Raji (cell line): ENCODE measurements around the gene DCAF8.

Experiments
- POLR2A ChIP-seq: IDR thresholded peaks from 2 replicates; pipeline ENCODE4 v1.6.1; 2011; ENCODE audit warnings: low read depth, low read length, control low read depth; ENCODE audit not compliant: insufficient read depth

Gene DCAF8

GRCh38 chr1:160244209-160244608 is 18.1 kb downstream of the DCAF8 start:
- no peak for TF ChIP-seq POLR2A

GRCh38 chr1:160243767-160244166 is 18.6 kb downstream of the DCAF8 start:
- no peak for TF ChIP-seq POLR2A

DNA sequence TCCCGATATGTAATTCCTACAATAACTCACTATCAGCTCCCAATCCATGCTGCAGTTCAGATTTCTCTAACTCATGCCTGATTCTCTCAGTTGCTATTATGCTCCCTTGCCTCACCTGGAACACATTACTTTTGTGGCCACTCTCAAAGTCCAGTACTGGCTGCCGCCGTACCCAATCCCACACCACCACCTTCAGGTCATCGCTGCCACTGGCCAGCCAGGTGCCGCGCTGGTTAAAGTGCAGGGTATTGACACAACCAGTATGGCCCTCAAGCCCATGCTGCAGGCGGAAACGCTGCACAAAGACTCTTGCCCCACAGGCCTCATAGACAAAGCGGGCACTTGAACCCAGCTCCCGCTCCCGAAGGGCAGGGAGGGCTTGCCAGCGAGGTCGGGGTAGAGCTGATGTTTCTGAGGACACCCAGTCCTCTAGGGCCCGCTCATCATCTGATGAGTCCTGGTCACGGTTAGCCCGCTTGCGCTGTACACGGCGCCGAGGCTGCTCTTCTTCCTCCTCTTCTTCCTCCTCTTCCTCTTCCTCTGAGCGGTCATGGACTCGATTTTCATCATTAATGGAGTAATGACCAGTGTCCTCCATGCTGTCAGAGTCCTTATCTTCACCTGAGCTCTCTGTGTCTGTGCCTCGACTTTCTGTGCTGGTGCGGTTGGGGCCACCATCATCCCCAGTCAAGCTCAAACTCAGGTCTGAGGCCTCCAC is 22.6 kb downstream of the DCAF8 start:
- TF ChIP-seq POLR2A = no peak

DNA sequence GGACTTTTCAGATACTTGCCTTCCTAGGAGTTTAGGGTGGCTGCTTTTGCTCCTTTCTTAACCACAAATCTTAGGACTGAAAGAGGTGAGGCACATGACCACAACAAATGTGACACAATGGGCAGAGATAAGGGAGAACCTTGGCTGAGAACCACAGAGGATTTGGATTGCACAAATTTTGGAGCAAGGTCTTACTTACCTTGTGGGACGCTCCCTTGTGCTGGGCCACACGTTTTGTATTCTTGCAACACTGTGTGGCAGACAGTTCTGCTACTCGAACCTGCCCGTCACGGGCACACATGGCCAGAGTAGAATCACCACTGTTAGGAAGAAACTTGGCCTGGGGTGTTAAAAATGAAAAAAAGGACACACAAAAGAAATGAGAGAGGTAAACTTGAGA is 23.9 kb downstream of the DCAF8 start:
- no peak for TF ChIP-seq POLR2A

- TF ChIP-seq POLR2A = no peak
Measured at GRCh38 chr1:160237558-160237957, 24.8 kb downstream of the DCAF8 start.

DNA sequence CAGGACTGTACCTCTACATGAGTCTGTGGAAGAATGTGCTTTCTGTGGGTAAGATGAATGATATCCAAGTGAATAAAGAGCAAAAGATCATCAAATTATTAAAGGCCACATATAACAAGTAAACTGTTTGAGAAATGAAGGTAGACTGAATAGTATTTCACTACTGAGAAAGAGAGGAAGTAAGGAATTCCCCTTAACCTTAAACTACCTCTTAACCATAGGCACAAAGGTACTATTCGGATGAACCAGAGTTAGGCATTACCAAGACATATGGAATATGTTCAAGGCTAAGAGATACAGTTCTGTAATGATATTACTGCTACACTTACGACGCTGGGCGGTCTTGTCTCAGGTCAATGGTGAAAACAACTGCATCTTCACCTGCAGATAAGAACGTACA is 25.5 kb downstream of the DCAF8 start:
- TF ChIP-seq POLR2A = no peak

GRCh38 chr1:160232911-160233310 is 29.4 kb downstream of the DCAF8 start:
- no peak for TF ChIP-seq POLR2A

DNA sequence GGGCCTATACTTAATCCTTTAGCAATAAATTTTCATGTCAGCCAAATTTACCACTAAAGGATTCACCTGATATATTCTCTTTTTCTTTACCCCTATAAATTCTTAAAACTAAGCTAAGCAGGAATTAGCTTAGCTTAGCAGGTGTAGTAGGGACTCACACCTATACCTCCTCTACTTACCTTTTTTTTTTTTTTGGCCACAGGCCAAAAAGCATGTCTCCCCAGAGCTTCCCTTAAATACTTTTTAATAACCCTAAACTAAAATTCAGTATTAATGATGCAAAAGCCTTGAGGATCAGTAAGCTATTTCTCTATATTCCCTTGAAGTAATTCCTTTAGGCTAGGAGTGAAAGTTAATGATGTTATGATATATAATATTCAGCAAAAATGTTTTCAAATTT is 33.9 kb downstream of the DCAF8 start:
- no peak for TF ChIP-seq POLR2A

- TF ChIP-seq POLR2A = no peak
Measured at GRCh38 chr1:160227561-160227960, 34.8 kb downstream of the DCAF8 start.

DNA sequence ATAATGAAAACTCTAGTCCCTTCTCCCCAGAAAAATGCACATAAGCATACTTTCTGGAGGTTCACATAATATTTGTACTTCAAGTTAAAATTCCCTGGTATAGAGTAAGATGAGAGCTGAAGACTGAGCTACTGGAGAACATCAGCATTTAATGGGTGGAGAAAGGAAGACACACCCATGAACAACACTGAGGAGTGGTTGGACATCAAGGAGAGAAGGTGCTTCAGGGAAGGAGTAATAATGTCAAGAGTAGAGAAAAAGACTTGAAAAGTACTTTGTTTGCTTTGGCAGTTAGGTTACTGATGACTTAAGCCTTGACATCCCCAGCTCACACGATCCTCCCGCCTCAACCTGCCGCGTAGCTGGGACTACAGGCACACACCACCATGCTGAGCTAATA is 35.3 kb downstream of the DCAF8 start:
- TF ChIP-seq POLR2A = no peak

GRCh38 chr1:160226623-160227022 is 35.7 kb downstream of the DCAF8 start:
- no peak for TF ChIP-seq POLR2A

GRCh38 chr1:160225345-160225744 is 37.0 kb downstream of the DCAF8 start:
- TF ChIP-seq POLR2A = no peak

- no peak for TF ChIP-seq POLR2A
Measured at GRCh38 chr1:160224606-160225005, 37.7 kb downstream of the DCAF8 start.

GRCh38 chr1:160222546-160222945 is 39.8 kb downstream of the DCAF8 start:
- no peak for TF ChIP-seq POLR2A

DNA sequence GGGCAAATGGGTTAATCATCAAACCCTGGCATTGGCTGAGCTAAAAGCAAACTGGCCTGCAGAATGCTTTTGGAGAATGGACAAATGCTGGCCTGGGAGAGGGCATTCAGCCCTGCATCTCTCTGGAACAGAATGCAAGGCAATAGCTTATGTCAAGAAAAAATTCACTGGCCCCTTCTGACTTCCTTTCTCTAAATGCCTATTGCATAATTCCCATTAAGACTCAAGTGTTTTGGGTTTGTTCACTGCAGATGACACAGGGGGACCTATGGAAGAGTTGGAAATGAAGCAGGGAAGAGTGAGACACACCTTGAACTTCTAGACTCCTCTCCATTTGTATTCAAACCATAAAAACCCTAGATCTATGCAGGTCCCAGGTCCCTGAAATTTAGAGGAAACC is 41.3 kb downstream of the DCAF8 start:
- TF ChIP-seq POLR2A = no peak

GRCh38 chr1:160220301-160220700 is 42.0 kb downstream of the DCAF8 start:
- TF ChIP-seq POLR2A = no peak

- TF ChIP-seq POLR2A = no peak
Measured at GRCh38 chr1:160219062-160219929, 43.1 kb downstream of the DCAF8 start.

DNA sequence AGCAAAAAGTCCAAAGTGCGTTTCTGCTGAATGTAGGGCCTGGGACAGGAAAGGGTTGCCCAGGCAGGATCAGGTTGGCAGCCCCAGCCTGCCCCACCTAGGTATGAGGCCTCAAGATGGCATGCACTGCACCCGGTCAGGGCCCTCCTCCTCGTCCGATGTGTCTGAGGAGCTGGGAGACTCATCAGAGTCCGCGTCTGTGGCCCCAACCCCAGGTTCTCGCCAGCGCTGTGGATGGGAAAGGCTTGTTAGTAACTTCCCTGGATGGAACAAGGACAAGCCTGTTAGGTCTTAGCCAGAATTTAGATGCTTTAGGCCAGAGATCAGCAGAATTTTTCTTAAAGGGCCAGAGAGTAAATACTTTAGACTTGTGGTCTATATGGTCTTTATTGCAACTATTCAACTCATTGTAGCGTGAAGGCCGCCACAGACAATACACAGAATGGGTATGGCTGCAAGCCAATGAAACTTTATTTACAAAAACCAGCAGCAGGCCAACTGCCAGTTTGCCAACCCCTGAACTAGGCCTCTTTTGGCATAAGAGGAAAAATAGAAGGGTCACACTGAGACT is 44.8 kb downstream of the DCAF8 start:
- TF ChIP-seq POLR2A = no peak
